ENCODE results near the gene CD6. TPM values are rescaled to one million over a fixed set of nuclear protein-coding genes. Genes with fewer than 3 reads are reported as not detected.

The CD6 gene
- polyA plus RNA-seq, 1 donor (not counting 4 experiments of a cell fraction or from before 2014, with no cell fraction given) = 0.03 TPM

DNA sequence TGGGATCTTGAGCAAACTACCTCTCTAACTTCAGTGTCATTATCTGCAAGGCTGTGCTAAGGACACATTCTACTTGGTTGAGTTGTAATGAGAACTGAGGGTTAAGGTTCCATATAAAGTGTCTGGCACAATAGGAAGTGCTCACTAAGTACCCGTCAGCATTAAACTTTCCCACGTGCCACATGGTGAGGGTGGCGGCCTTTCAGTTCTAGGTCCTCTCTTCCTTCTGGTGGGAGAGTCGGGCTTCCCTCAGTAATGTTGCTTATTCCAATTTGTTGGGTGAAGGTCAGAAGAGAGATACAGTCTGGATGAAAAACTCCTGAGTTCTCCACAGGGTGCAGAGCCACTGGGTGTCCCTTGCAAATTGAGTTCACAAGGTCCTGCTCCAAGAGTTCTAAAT, 4.6 kb upstream of the CD6 start:
- no peaks in the 10 kb centered on the region for H3K9me3 ChIP-seq (ENCODE audit: control insufficient read depth, low read depth, low read length)
- no peaks in the 10 kb centered on the region for H3K9me1 ChIP-seq (ENCODE audit: control insufficient read depth, extremely low read depth, insufficient read depth, low read length)
- FAIRE-seq = no peak
- DNase-seq (ENCODE audit: low read depth, low spot score) = no peak
- H3K36me3 ChIP-seq (ENCODE audit: control insufficient read depth in 2 of 2, extremely low read depth in 1 of 2, insufficient read depth in 2 of 2, low read length in 2 of 2) = no peaks in the 10 kb centered on the region
- no peak overlapping the region for H3K4me3 ChIP-seq (ENCODE audit: control insufficient read depth in 2 of 3, extremely low read depth in 1 of 3, insufficient read depth in 2 of 3, low read depth in 1 of 3, low read length in 3 of 3)
- H3K79me2 ChIP-seq (ENCODE audit: control insufficient read depth, insufficient read depth, low read length) = no peaks in the 10 kb centered on the region
- dilution Hi-C loops (cut with MboI; ENCODE audit: extremely low pct_ligation_motif_present, low sequenced_read_pairs) = no loop called here
- no peak overlapping the region for H2AFZ ChIP-seq (ENCODE audit: control insufficient read depth, low read length)
- H4K20me1 ChIP-seq (ENCODE audit: control insufficient read depth, extremely low read depth, insufficient read depth, low read length) = no peaks in the 10 kb centered on the region
- H3K9ac ChIP-seq (ENCODE audit: control insufficient read depth, extremely low read depth, insufficient read depth, low read length) = no peak overlapping the region
- H3K4me1 ChIP-seq (ENCODE audit: control insufficient read depth, extremely low read depth, insufficient read depth, low read length) = no peaks in the 10 kb centered on the region
- TF ChIP-seq, protein P1, sequence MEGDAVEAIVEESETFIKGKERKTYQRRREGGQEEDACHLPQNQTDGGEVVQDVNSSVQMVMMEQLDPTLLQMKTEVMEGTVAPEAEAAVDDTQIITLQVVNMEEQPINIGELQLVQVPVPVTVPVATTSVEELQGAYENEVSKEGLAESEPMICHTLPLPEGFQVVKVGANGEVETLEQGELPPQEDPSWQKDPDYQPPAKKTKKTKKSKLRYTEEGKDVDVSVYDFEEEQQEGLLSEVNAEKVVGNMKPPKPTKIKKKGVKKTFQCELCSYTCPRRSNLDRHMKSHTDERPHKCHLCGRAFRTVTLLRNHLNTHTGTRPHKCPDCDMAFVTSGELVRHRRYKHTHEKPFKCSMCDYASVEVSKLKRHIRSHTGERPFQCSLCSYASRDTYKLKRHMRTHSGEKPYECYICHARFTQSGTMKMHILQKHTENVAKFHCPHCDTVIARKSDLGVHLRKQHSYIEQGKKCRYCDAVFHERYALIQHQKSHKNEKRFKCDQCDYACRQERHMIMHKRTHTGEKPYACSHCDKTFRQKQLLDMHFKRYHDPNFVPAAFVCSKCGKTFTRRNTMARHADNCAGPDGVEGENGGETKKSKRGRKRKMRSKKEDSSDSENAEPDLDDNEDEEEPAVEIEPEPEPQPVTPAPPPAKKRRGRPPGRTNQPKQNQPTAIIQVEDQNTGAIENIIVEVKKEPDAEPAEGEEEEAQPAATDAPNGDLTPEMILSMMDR (optimal IDR thresholded peaks at IDR 0.05 in 1 of 3, IDR thresholded peaks at IDR 0.05 in 1 of 3, conservative IDR thresholded peaks at IDR 0.05 in 1 of 3; ENCODE audit: extremely low read depth in 1 of 3, insufficient read depth in 2 of 3, low read length in 3 of 3) = no peak
- TF ChIP-seq EZH2 (IDR thresholded peaks at IDR 0.05; ENCODE audit: low read length) = no peak
- H3K4me2 ChIP-seq (ENCODE audit: control insufficient read depth, extremely low read depth, insufficient read depth, low read depth, low read length) = no peak overlapping the region
- H3K27ac ChIP-seq (ENCODE audit: control insufficient read depth, insufficient read depth, low read length) = no peak overlapping the region
- H3K27me3 ChIP-seq (ENCODE audit: control insufficient read depth, extremely low read depth, insufficient read depth, low read length) = no peaks in the 10 kb centered on the region

DNA sequence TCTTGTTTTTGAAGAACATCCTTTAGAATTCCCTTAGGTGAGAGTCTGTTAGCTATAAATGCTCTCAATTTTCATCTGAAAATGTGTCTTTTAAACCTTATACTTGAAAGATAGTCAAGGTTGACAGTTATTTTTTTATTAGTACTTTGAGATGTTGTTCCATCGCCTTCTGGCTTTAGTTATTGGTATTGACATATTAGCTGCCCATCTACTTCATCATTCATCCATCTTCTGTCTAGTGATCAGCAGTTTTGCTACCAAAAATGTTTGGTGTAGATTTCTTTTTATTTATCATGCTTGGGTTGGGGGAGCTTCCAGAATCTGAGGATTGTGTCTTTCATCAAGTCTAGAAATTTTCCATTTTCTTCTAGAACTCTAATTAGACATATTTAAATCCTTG, 3.3 kb upstream of the CD6 start:
- Histone ChIP-seq H3K27ac (ENCODE audit: control insufficient read depth, insufficient read depth, low read length) (no peak overlapping the region), H3K9me3 (ENCODE audit: control insufficient read depth, low read depth, low read length) (no peaks in the 10 kb centered on the region), H3K9ac (ENCODE audit: control insufficient read depth, extremely low read depth, insufficient read depth, low read length) (no peak overlapping the region), H3K36me3 (ENCODE audit: control insufficient read depth in 2 of 2, extremely low read depth in 1 of 2, insufficient read depth in 2 of 2, low read length in 2 of 2) (no peaks in the 10 kb centered on the region), H3K27me3 (ENCODE audit: control insufficient read depth, extremely low read depth, insufficient read depth, low read length) (no peaks in the 10 kb centered on the region), H4K20me1 (ENCODE audit: control insufficient read depth, extremely low read depth, insufficient read depth, low read length) (no peaks in the 10 kb centered on the region), H3K4me3 (ENCODE audit: control insufficient read depth in 2 of 3, extremely low read depth in 1 of 3, insufficient read depth in 2 of 3, low read depth in 1 of 3, low read length in 3 of 3) (no peak overlapping the region), H3K4me1 (ENCODE audit: control insufficient read depth, extremely low read depth, insufficient read depth, low read length) (no peaks in the 10 kb centered on the region), H3K9me1 (ENCODE audit: control insufficient read depth, extremely low read depth, insufficient read depth, low read length) (no peaks in the 10 kb centered on the region), H3K4me2 (ENCODE audit: control insufficient read depth, extremely low read depth, insufficient read depth, low read depth, low read length) (no peak overlapping the region), H3K79me2 (ENCODE audit: control insufficient read depth, insufficient read depth, low read length) (no peaks in the 10 kb centered on the region), H2AFZ (ENCODE audit: control insufficient read depth, low read length) (no peak overlapping the region)
- DNase-seq (ENCODE audit: low read depth, low spot score) (no peak), FAIRE-seq (no peak)
- TF ChIP-seq EZH2 (IDR thresholded peaks at IDR 0.05; ENCODE audit: low read length) = no peak
- TF ChIP-seq, protein P1 (optimal IDR thresholded peaks at IDR 0.05 in 1 of 3, IDR thresholded peaks at IDR 0.05 in 1 of 3, conservative IDR thresholded peaks at IDR 0.05 in 1 of 3; ENCODE audit: extremely low read depth in 1 of 3, insufficient read depth in 2 of 3, low read length in 3 of 3) = no peak
- dilution Hi-C loops (cut with MboI; ENCODE audit: extremely low pct_ligation_motif_present, low sequenced_read_pairs) = no loop called here

All from keratinocyte (primary cell).